HG02678 (cell line): Measurements from ENCODE around the gene RALB.

Experiments used
- ATAC-seq: cut with Tn5 transposase; IDR thresholded peaks from one replicate; pipeline ENCODE4 v1.9.1; 2021; ENCODE audit warnings: mild to moderate bottlenecking, moderate library complexity; ENCODE audit not compliant: unreplicated experiment

RALB gene, protein sequence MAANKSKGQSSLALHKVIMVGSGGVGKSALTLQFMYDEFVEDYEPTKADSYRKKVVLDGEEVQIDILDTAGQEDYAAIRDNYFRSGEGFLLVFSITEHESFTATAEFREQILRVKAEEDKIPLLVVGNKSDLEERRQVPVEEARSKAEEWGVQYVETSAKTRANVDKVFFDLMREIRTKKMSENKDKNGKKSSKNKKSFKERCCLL

DNA sequence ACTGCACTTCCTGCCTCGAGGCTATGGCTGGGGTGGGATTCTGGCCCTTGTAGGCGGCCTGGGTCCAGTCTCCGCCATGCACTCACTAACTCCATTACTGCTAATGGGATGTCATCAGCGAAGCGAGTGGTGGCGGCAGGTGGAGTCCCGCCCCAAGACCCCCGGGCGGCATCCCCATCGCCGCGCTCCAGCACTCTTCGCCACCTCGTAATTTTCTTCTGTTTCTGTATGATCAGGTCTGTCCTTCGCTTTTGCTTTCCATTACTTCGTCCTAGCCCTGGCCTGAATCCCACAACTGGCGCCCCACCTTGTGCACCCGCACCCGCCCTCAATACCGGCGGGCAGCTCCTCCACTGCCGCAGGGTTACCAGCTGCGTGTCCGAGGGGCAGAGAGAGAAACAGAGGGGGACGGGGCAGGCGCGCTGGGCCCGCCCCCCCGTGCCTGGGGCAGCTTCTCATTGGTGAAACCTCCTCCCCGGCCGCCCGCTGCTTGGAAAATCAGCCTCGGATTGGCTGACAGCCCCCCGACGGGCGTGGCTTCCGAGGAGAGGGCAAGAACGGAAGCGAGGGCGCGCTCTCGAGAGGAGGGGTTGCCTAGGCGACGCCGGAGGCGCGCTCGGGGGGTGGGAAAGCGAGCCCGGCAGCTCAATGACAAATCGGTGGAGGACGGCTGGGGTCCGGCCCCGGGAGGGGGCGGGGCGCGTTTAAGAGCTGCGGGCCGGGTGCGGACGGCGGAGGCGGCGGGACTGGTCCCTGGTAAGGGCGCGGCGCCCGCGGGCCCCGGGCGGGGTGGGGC is at the start of gene RALB:
Gene RALB, plus strand, starts transcription at position 628 of the 796 bp plus-strand sequence. CDS start 25,813 bp downstream, outside the sequence.
- peak; percentile 95 for ATAC-seq

DNA sequence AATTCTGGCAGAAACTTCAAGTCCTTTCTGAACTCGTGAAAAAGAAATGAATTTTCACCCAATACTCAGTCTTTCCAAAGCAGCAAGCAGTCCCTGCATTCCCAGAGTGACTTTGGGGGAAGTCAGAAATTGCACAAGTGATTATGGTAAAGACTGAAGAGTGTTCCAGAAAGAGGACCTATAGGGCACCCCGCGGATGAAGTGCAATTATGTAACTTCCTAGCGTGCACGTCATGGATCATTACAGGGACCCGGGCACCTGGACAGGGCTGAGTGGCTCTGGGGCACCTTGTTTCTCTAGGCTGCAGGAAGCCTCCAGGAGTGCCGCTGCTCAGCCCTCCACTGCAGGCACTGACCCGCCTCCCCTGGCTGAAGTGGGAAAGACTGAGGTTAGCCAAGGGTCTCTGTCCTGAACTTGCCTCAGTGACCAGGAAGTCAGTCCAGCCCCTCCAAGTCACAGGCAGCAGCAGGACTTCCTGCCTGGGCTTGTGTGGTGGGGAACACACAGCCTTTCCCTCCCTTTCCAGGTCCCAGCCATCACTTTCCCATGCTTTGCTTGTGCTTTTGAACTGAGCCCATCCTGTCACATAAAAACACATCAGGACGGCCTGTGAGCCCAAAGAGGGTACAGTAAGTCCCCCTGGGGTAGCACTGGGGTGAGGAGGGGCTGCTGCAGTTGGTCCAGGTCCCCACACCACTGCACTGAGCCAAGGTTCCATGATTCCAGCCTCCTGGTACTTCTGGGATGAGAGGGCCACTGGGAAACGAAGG is 49.2 kb upstream of the RALB start:
- ATAC-seq, result no peak

DNA sequence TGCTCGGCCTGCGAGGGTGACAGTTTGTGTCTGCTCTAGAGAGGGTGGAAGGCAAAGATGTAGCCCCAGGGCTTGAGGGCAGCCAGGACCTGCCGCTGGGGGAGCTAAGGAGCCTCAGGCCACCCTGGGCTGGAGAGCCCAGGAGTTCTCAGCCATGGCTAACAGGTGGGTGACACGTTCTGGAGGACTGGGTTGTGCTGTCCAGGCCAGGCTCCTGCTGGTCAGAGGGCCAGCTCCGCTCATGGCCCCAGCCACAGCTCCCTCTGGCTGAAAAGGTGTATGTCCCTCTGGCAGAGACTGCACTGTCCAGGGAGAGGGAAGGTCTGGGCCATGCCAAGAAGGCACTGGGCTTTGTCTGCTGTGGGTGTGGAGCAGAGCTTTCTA is 48.6 kb upstream of the RALB start:
- no peak for ATAC-seq

GRCh38 chr2:120204417-120204816 is 48.2 kb upstream of the RALB start:
- ATAC-seq, result no peak

DNA sequence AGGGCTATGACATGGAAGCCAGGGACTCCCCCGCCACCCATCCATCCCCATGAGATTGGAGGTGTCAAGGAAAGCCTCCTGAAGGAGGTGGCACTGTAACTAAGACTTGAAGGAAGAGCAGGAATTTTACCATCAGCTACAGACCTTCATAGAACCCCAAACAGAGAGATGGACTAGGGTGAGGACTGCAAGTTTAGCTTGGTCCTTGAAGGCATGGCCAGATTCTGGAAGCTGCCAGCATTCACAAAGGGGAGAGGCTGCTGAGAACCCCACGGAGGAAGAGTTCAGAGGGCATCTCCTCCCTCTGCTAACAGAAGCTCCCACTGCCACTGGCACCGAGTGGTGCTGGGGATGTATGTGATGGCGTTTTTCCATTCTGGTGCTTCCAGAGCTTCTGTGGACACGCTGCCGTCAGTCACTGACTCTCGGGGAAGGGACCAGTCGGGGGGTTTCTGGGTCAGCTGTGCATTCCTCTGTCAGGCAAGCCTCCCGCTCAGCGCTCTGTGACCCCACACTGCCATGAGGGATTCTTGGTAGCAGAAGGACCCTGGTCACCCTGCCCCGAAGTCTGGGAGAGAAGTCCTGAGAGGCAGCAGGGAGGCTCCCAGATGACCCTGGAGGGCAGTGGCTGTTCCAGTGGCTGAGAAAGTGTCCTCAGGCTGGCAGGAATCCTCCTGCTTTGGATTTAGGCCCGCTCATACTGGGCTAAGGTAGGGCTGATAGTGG is 47.5 kb upstream of the RALB start:
- no peak for ATAC-seq

GRCh38 chr2:120206022-120206581 is 46.5 kb upstream of the RALB start:
- no peak for ATAC-seq

GRCh38 chr2:120208381-120209353 is 44.0 kb upstream of the RALB start:
- no peak for ATAC-seq

- ATAC-seq, result no peak
Observed at GRCh38 chr2:120209427-120210269, 43.0 kb upstream of the RALB start.

DNA sequence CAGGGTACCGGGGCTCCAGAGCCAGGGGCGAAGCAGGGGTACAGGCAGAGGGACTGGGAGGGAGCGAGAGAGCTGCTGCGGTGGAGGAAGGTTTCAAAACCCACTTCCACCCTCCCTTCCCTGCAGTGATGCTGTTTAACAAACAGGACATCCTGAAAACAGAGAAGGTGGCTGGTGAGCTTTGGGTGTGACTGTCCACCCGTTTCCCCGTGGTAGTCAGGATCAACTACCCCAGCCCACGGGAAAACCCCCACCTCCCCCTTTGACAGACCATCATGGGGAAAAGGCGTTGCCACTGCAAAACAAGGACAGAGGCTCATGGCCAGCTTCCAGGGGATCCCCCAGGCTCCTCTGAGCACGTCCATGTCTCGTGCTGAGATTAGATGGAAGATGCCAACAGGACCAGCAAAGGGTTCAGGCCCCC is 42.4 kb upstream of the RALB start:
- no peak for ATAC-seq

DNA sequence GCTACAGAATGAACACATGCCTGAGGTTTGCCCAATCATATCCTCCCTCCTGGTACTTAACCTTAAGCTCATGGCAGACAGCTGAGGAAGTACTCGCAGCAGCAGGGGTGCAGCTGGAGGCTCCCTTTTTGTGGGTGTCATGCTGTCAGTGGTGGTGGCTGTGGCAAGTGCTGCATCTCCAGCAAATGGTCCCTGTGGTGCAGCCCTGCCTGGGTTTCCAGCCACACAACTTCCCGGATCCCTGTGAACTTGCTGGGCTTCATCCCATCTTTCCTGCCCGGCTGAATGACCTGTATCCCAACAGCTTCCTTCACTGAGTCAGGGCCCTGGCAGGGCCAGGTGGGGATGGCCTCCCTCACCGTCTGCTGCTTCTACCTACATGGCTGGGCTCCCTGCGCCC is 34.5 kb upstream of the RALB start:
- ATAC-seq, result no peak

DNA sequence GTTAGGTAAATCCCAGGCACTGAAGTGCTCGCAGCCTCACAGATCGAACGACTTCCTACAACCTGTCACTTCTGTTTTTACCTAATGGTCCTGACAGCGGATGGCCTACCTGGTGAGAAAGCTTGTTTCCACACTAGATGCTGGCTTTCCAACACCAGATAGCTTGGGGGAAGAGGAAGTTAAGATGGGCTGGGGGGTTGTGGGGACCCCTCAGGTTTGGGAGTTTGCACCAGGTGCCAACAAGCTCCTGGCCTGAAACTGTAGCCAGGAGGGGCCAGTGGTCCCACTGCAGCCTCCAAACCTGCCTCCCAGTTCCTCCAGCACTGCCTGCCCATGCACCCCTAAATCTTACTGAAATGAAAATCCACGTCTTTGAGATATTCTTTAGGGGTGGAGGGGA is 33.4 kb upstream of the RALB start:
- ATAC-seq, result no peak

DNA sequence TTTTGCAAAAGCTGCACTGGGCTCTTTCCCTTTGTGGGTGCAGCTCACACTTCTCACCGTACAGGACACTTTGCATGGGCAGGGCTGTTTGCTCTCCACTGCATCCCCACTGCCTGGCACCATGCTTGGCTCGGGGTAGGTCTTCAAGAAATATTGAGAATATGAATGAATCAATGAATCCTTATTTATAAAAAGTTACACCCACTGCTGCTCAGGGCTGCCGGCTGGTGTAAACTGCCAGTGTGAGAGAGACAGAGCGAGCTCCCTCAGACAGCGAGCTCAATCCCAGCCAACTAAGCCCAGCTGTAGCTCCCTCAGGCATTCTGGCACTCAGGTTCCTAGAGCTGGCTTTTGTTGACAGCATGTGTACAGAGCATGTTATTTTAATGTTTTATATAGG is 32.9 kb upstream of the RALB start:
- ATAC-seq, result no peak

- no peak for ATAC-seq
Observed at GRCh38 chr2:120220756-120221155, 31.9 kb upstream of the RALB start.

DNA sequence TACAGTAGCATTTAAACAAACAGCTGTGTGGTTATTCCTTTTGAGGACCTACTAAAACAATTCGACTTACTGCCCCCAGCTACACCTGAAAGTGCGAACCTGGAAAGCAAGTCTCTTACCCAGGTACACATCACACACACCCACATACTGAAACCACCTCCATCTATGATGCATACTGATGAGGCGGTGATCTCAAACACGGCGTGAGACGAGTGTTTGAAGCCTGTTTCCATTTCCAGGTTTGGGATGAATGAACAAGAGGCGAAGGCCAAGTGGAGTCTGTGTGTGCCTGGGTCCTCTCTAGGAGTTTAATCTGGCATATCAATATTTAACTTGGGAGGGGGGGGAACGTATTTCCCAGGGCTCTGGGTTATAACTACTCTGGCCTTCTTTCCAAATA is 31.0 kb upstream of the RALB start:
- ATAC-seq, result no peak

- no peak for ATAC-seq
Observed at GRCh38 chr2:120222186-120223033, 30.2 kb upstream of the RALB start.

DNA sequence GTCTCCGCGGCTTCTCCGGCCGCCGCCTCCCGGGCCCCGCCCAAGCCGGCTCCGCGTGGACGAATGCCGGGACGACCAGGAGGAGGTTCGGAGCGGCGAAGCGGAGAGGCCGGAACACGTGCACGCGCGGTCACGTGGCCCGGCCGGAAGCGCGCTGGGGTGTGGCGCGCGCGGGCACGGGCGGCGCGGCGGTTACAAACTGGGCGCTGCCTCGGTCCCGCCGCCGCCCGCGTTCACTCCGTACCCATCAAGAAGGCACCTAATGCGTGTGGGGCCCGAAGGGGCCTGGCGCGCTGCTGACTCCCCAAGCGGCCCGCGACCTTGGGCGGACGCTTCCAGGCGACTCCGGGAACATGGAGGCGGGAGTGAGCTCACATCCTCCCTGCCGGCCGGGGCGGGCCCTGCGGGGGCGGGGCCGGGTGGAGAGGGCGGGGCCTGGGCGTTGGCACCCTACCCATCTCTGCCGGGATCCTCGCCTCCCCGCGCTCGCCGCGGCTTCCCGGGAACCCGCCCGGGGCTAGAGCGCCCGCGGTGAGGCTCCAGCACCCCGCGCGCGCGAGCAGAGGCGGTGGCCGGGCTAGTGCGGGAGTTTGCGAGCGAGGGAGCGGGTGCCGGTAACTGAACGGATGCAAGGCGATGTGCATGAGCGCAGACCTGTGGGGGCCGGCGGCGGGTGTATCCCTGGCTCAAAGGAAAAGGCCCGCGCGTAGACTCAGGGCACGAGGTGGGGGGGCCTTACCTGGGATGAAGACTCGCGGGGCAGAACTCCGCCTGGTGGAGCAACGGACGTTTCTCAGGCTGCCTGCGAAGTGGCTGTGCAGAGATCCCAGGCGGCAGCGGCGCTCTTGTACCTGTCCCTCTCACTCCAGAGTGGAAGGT is 29.4 kb upstream of the RALB start, which contains the start of gene TMEM185B:
Gene TMEM185B, minus strand, starts transcription at position 367 of the 879 bp plus-strand sequence. CDS start 424 bp downstream, outside the sequence.
- peak; percentile 91 for ATAC-seq

DNA sequence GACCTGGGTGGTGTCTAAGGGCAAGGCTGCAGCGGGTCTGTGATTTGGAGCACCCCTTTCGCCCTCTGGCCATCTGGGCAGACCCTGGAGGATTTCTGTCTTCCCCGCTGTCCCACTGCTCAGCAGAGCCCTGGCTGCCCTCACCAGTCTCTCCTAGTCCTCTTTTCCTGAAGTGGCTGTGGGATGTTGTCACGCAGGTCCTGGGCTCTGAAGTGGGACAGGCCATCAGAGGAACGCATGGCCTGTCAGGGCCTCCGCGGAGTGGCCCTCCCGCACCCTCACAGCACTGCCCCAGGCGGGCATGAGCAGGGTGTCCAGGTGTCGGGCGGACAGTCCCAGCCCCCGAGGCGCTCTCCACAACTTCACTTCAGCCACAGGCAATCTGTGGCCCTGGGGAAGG is 28.4 kb upstream of the RALB start:
- ATAC-seq, result no peak
